Endothelial cell (in vitro differentiated cells): Measurements from ENCODE around the gene ACSF3. TPM values are rescaled to one million over a fixed set of nuclear protein-coding genes. Genes with fewer than 3 reads are reported as not detected.

ENCODE experiments used
- DNase-seq: peaks from one replicate; pipeline ENCODE4 v3.0.0; 2021; ENCODE audit warnings: low spot score
- H3K27ac Mint-ChIP-seq: one replicate; pipeline ENCODE4 v1.8.0; 2021; ENCODE audit warnings: mixed read lengths, inconsistent platforms; ENCODE audit not compliant: unreplicated experiment
- H3K27me3 Mint-ChIP-seq: one replicate; pipeline ENCODE4 v1.8.0; 2021; ENCODE audit warnings: mild to moderate bottlenecking, moderate library complexity, mixed read lengths, inconsistent platforms; ENCODE audit not compliant: unreplicated experiment
- H3K36me3 Mint-ChIP-seq: one replicate; pipeline ENCODE4 v1.8.0; 2021; ENCODE audit warnings: mild to moderate bottlenecking, low read depth, mixed read lengths, inconsistent platforms; ENCODE audit not compliant: unreplicated experiment
- H3K4me1 Mint-ChIP-seq: one replicate; pipeline ENCODE4 v1.8.0; 2021; ENCODE audit warnings: mild to moderate bottlenecking, mixed read lengths, inconsistent platforms; ENCODE audit not compliant: unreplicated experiment
- H3K4me3 Mint-ChIP-seq: one replicate; pipeline ENCODE4 v1.8.0; 2021; ENCODE audit warnings: mild to moderate bottlenecking, mixed read lengths, inconsistent platforms; ENCODE audit not compliant: unreplicated experiment
- H3K9me3 Mint-ChIP-seq: one replicate; pipeline ENCODE4 v1.8.0; 2021; ENCODE audit warnings: mixed read lengths, inconsistent platforms; ENCODE audit not compliant: unreplicated experiment
- CTCF ChIP-seq: fragments of 200-600 bp; sonication (generic); IDR thresholded peaks from one replicate; pipeline ENCODE4 v1.5.0; 2021; ENCODE audit warnings: antibody characterized with exemption; ENCODE audit not compliant: unreplicated experiment
- total RNA-seq: library from RNA; stranded (reverse); fragmentation: NEBNext Ultra II Directional; extraction: Animal tissue kit (Norgen Biotek cat#: 25700); gene quantifications from one replicate; pipeline ENCODE4 v1.2.1, GENCODE V29; 2021; ENCODE audit not compliant: unreplicated experiment

The ACSF3 gene
- total RNA-seq, 1 donor from 2014 or later: 28.2 TPM

GRCh38 chr16:89200124-89200849 is 106.6 kb downstream of the ACSF3 start, which contains the start of gene SLC22A31:
Gene SLC22A31 (minus strand): TSS chr16:89200537. CDS start chr16:89200501, 36 bp downstream.
- H3K36me3 Mint-ChIP-seq: peaks cover 8% of the 10 kb centered on the region
- no peak within 1 kb of the TSS for H3K4me3 Mint-ChIP-seq
- H3K27ac Mint-ChIP-seq: no peak within 1 kb of the TSS
- no peak for DNase-seq
- peaks cover 7% of the 10 kb centered on the region for H3K4me1 Mint-ChIP-seq
- no peak for TF ChIP-seq CTCF
- H3K9me3 Mint-ChIP-seq: no peaks in the 10 kb centered on the region
- peaks cover 15% of the 10 kb centered on the region for H3K27me3 Mint-ChIP-seq

- H3K4me3 Mint-ChIP-seq: no peak overlapping the region
- no peak for TF ChIP-seq CTCF
- DNase-seq: no peak
- peaks cover 15% of the 10 kb centered on the region for H3K27me3 Mint-ChIP-seq
- no peaks in the 10 kb centered on the region for H3K9me3 Mint-ChIP-seq
- peaks cover 7% of the 10 kb centered on the region for H3K4me1 Mint-ChIP-seq
- H3K27ac Mint-ChIP-seq: no peak overlapping the region
- peaks cover 8% of the 10 kb centered on the region for H3K36me3 Mint-ChIP-seq
Observed at GRCh38 chr16:89200850-89201411, 107.3 kb downstream of the ACSF3 start.

GRCh38 chr16:89201439-89202377 is 108.1 kb downstream of the ACSF3 start:
- Mint-ChIP-seq H3K9me3 (no peaks in the 10 kb centered on the region), H3K36me3 (peaks cover 8% of the 10 kb centered on the region), H3K27me3 (peaks cover 15% of the 10 kb centered on the region), H3K27ac (no peak overlapping the region), H3K4me3 (no peak overlapping the region), H3K4me1 (peaks cover 7% of the 10 kb centered on the region)
- peak; percentile 89 for DNase-seq
- TF ChIP-seq CTCF: no peak

- H3K36me3 Mint-ChIP-seq: peaks cover 8% of the 10 kb centered on the region
- peaks cover 15% of the 10 kb centered on the region for H3K27me3 Mint-ChIP-seq
Observed at GRCh38 chr16:89202422-89203215, 109.0 kb downstream of the ACSF3 start.

More at GRCh38 chr16:89202422-89203215, 109.0 kb downstream of the ACSF3 start:
- Mint-ChIP-seq H3K4me3 (peak overlapping the region; percentile 70), H3K27ac (no peak overlapping the region), H3K9me3 (no peaks in the 10 kb centered on the region), H3K4me1 (peaks cover 7% of the 10 kb centered on the region)
- no peak for TF ChIP-seq CTCF
- DNase-seq: no peak

Other genes starting within 250 kb of the ACSF3 start
- gene GALNS, start 236.9 kb upstream of the ACSF3 start, total RNA-seq: 24.7 TPM
- 65.3 TPM for gene TRAPPC2L, start 236.7 kb upstream of the ACSF3 start, total RNA-seq
- gene PABPN1L, start 227.2 kb upstream of the ACSF3 start, total RNA-seq: not detected
- gene CBFA2T3, start 116.6 kb upstream of the ACSF3 start, total RNA-seq: 1.6 TPM
- gene CDH15, start 77.9 kb downstream of the ACSF3 start, total RNA-seq: not detected
- gene SLC22A31, start 106.7 kb downstream of the ACSF3 start, total RNA-seq: 0.54 TPM
- 35.5 TPM for gene ZNF778, start 123.9 kb downstream of the ACSF3 start, total RNA-seq